ENCODE data around the gene PAFAH2. TPM values are rescaled to one million over a fixed set of nuclear protein-coding genes. Genes with fewer than 3 reads are reported as not detected.

Gene PAFAH2
- total and polyA plus RNA-seq, 2 of the 13 experiments (the other 11 are each of a cell fraction or from before 2014, with no cell fraction given), result 6.9 to 9.4 TPM

GRCh38 chr1:26035203-26035958, 37.5 kb upstream of the PAFAH2 start (continued):
- peak; percentile 49 for TF ChIP-seq KAT8 (CRISPR knock-in tag; IDR thresholded peaks at IDR 0.05)
- no peak; the same call in 1 of the 2 replicates for TF ChIP-seq ZNF510 (CRISPR knock-in tag; IDR thresholded peaks at IDR 0.05; ENCODE audit: low read depth)
- no peak for TF ChIP-seq NFIC (IDR thresholded peaks at IDR 0.05; ENCODE audit: low read length)
- no peak for TF ChIP-seq PHF5A (CRISPR knock-in tag; IDR thresholded peaks at IDR 0.05; ENCODE audit: low read depth, unreplicated experiment)
- no peak for TF ChIP-seq ZNF318 (CRISPR knock-in tag; IDR thresholded peaks at IDR 0.05)
- peak; percentile 86 for TF ChIP-seq NFYC (CRISPR knock-in tag; IDR thresholded peaks at IDR 0.05)
- no peak for TF ChIP-seq ZNF619 (CRISPR knock-in tag; IDR thresholded peaks at IDR 0.05)
- TF ChIP-seq CEBPG (CRISPR knock-in tag; IDR thresholded peaks at IDR 0.05), result peak; percentile 25; the same call in 1 of the 2 replicates
- TF ChIP-seq ZBTB1 (CRISPR knock-in tag; IDR thresholded peaks at IDR 0.05; ENCODE audit: borderline replicate concordance), result no peak
- TF ChIP-seq DBP (CRISPR knock-in tag; IDR thresholded peaks at IDR 0.05; ENCODE audit: not compliant biosample characterization), result no peak
- no peak for TF ChIP-seq ONECUT2 (CRISPR knock-in tag; IDR thresholded peaks at IDR 0.05)
- TF ChIP-seq SMAD9 (CRISPR knock-in tag; IDR thresholded peaks at IDR 0.05), result no peak
- no peak for TF ChIP-seq RAD51 (IDR thresholded peaks at IDR 0.05; ENCODE audit: borderline replicate concordance)
- TF ChIP-seq REL (CRISPR knock-in tag; conservative IDR thresholded peaks at IDR 0.05), result no peak
- no peak for TF ChIP-seq ZNF260 (CRISPR knock-in tag; IDR thresholded peaks at IDR 0.05; ENCODE audit: borderline replicate concordance, low read depth)
- TF ChIP-seq ARNT2 (CRISPR knock-in tag; IDR thresholded peaks at IDR 0.05; ENCODE audit: low read depth), result no peak
- TF ChIP-seq ZNF780A (CRISPR knock-in tag; IDR thresholded peaks at IDR 0.05), result no peak
- no peak for TF ChIP-seq ATF7 (IDR thresholded peaks at IDR 0.05)
- TF ChIP-seq ATF7 (CRISPR knock-in tag; IDR thresholded peaks at IDR 0.05), result 0 out of 2 replicates have a peak, but pooled peaks have one; percentile 41
- peak; percentile 14; the same call in 1 of the 2 replicates for TF ChIP-seq KDM5B (CRISPR knock-in tag; IDR thresholded peaks at IDR 0.05; ENCODE audit: borderline replicate concordance)
- peak; percentile 79 for TF ChIP-seq ZFP91 (CRISPR knock-in tag; IDR thresholded peaks at IDR 0.05; ENCODE audit: borderline replicate concordance)
